ENCODE data around the gene CREG2.

GRCh38 chr2:101356055-101356454, 31.2 kb downstream of the CREG2 start:
- TF ChIP-seq CTCF (IDR thresholded peaks at IDR 0.05; ENCODE audit: low read depth, low read length) (no peak), EZH2phosphoT487 (IDR thresholded peaks at IDR 0.05; ENCODE audit: low read depth) (no peak)
